SK-N-SH (cell line): ENCODE results near the gene OPCML.

ENCODE experiments used
- CTCF ChIP-seq: fragments of 200-600 bp; sonication (generic); IDR thresholded peaks from 2 replicates; pipeline ENCODE4 v1.6.1; 2017; ENCODE audit warnings: antibody characterized with exemption, mild to moderate bottlenecking, moderate library complexity
- EP300 ChIP-seq, 2 experiments: IDR thresholded peaks; 2 replicates each; pipeline versions ENCODE4 v1.4.0 to v1.6.1; 2012; ENCODE audit warnings: borderline replicate concordance in 1 of 2, low read depth in 1 of 2, low read length in 1 of 2
- EZH2phosphoT487 ChIP-seq: fragments of 200-600 bp; sonication (generic); IDR thresholded peaks from 2 replicates; pipeline ENCODE4 v1.6.1; 2017; ENCODE audit warnings: low read depth, mixed run types, mild to moderate bottlenecking, antibody characterized with exemption, moderate library complexity, borderline replicate concordance
- FOXJ3 ChIP-seq: sonication (generic); formaldehyde crosslinking; IDR thresholded peaks from 2 replicates; pipeline ENCODE4 v1.5.1; 2020; ENCODE audit warnings: mild to moderate bottlenecking, missing genetic modification reagents
- GATA2 ChIP-seq: sonication (generic); formaldehyde crosslinking; IDR thresholded peaks from 2 replicates; pipeline ENCODE4 v1.5.0; 2020; ENCODE audit warnings: mild to moderate bottlenecking, missing genetic modification reagents
- REST ChIP-seq: IDR thresholded peaks from 2 replicates; pipeline ENCODE4 v1.6.1; 2012; ENCODE audit warnings: mild to moderate bottlenecking, low read depth, low read length, moderate library complexity
- RFX5 ChIP-seq: IDR thresholded peaks from 2 replicates; pipeline ENCODE4 v1.6.1; 2012; ENCODE audit warnings: mild to moderate bottlenecking, improper control_type of control experiment, low read length
- YY1 ChIP-seq: IDR thresholded peaks from 2 replicates; pipeline ENCODE4 v1.4.0; 2012; ENCODE audit warnings: low read depth, mild to moderate bottlenecking
- TF ChIP-seq, protein P1 (sequence below): IDR thresholded peaks from 2 replicates; pipeline ENCODE4; 2012

GRCh38 chr11:133519560-133519959 lies 12.7 kb downstream of the OPCML start:
- TF ChIP-seq RFX5 (no peak), GATA2 (CRISPR knock-in tag) (no peak), EZH2phosphoT487 (no peak), CTCF (no peak), REST (no peak), EP300 (IDR thresholded peaks at IDR 0.05; ENCODE audit: borderline replicate concordance in 1 of 2, low read depth in 1 of 2, low read length in 1 of 2) (no peak), FOXJ3 (CRISPR knock-in tag) (no peak), YY1 (no peak)
- TF ChIP-seq, protein P1, sequence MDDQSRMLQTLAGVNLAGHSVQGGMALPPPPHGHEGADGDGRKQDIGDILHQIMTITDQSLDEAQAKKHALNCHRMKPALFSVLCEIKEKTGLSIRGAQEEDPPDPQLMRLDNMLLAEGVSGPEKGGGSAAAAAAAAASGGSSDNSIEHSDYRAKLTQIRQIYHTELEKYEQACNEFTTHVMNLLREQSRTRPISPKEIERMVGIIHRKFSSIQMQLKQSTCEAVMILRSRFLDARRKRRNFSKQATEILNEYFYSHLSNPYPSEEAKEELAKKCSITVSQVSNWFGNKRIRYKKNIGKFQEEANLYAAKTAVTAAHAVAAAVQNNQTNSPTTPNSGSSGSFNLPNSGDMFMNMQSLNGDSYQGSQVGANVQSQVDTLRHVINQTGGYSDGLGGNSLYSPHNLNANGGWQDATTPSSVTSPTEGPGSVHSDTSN: no peak
